Fibroblast of lung (primary cell): Measurements from ENCODE around the gene OVCH1.

ENCODE experiments used
- CTCF ChIP-seq, 2 donors: IDR thresholded peaks in 1 of 2; conservative IDR thresholded peaks in 1 of 2; 1 replicate in 1 of 2; 2 replicates in 1 of 2; pipeline ENCODE4 v1.5.1; 2011 to 2012; ENCODE audit warnings: low read length in 2 of 2, control low read depth in 1 of 2, inconsistent platforms in 1 of 2, low read depth in 1 of 2, mild to moderate bottlenecking in 1 of 2
- EZH2 ChIP-seq: IDR thresholded peaks from 2 replicates; pipeline ENCODE4 v1.5.1; 2012; ENCODE audit warnings: low read length, control low read depth, mild to moderate bottlenecking; ENCODE audit errors: missing control alignments

DNA sequence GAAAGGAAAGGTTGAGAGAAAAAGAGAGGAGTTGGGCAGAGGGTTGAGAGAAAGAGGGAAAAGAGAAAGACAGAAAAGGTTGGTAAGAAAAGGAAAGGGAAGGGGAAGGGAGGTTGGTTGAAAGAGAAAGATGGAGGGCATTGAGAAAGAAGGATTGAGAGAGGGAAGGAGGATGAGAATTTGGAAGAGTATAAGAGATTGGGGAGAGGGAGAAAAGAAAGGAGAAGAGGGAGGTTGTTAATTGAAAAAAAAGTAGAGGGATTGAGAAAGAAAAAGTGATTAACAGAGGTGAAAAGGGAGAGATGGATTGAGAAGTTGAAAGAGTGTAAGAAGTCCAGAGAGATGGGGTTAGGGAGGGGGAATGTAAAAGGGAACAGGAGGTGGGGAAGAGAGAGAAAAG is 95.0 kb downstream of the OVCH1 start:
- no peak for TF ChIP-seq EZH2
- no peak for TF ChIP-seq CTCF (conservative IDR thresholded peaks at IDR 0.05 in 1 of 2, IDR thresholded peaks at IDR 0.05 in 1 of 2; ENCODE audit: low read depth in 1 of 2, low read length in 2 of 2)
